ENCODE results near the gene CDH8.

DNA sequence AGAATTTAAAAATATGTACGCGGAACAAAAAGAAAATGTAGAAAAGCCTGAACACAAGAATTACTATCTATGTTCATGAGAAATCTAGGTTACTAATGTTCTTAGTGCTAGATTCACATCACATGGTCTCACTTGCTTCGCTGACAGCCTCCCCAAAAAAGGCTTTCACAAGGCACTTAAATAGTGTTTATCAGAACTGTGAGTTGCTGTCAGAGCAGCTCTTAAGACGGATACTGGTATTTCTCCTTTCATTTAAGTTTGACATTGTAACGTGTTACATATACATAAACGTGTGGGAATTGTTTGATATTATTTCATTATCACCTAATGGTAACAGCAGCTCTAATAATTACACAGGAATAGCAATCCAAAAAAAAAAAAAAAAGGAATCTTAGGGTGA lies 150.9 kb downstream of the CDH8 start:
- TF ChIP-seq EZH2 (IDR thresholded peaks at IDR 0.05) (no peak), POLR2AphosphoS5 (IDR thresholded peaks at IDR 0.05; ENCODE audit: borderline replicate concordance, low read depth, low read length) (no peak)
